Measurements from ENCODE around the gene ANGPTL4.

The ANGPTL4 gene

DNA sequence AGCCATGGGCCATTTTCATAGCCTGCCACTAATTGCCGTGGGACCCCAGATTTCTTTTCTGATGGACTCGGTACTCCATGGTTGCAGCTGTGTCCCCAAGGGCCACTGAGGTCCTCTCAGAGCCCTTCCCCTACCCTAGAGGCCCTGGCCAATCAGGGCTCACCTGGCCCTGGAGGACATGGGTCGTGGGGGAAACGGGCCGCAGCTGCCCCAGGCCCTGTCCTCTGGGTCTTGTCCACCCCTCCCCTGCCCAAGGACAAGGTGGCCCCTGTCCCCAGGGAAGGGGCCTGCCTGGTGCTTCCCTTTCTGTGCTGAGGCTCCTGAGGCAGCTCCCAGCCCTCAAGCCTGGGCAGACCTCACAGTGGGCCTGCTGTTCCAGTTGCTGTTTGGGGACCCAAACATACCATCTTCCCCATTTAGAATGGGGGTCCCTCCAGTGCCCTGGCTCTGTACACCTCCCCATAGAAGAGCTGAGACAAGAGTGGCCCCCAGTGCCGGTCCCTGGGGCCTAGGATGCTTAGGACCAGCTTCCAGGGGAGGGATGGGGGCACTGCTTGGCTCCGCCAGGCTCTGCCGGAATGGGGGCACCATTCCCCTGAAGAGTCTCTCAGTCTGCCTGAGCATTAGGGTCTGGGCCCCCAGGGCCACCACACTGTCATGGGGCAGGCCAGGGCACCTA is 29.4 kb downstream of the ANGPTL4 start:
- no peaks in the 10 kb centered on the region for H3K27me3 ChIP-seq (ENCODE audit: control insufficient read depth, insufficient read depth, low read length)
- H3K4me1 ChIP-seq (ENCODE audit: control insufficient read depth, insufficient read depth, low read length), result peaks cover 3% of the 10 kb centered on the region; the same call in 1 of the 2 replicates
- H3K9me3 ChIP-seq (ENCODE audit: control insufficient read depth, insufficient read depth, low read length), result no peaks in the 10 kb centered on the region
- H3K27ac ChIP-seq (ENCODE audit: low read depth, low read length), result no peak overlapping the region
- no peak overlapping the region for H3K9ac ChIP-seq (ENCODE audit: low read depth, low read length)
- H3K36me3 ChIP-seq (ENCODE audit: control insufficient read depth, insufficient read depth, low read length), result no peaks in the 10 kb centered on the region
- H3K4me3 ChIP-seq (ENCODE audit: low read depth, low read length), result no peak overlapping the region

DNA sequence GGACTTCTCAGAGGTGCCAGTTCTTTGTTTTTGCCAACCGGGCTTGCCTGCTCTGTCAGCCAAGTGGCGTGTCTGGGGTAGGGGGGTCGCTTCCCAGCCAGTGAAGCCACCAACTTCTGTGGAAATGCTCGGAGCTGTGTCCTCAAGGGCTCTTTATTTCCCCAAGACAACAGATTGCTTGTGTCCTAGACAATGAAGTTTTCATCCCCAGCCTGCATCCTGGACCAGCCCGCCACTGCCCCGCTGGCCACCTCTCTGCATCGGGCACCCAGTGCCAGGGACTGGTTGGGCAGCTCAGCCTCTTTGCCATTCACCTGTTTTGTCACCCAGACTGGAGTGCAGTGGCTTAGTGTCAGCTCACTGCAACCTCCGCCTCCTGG is 29.9 kb downstream of the ANGPTL4 start:
- Histone ChIP-seq H3K9ac (ENCODE audit: low read depth, low read length) (no peak overlapping the region), H3K4me1 (ENCODE audit: control insufficient read depth, insufficient read depth, low read length) (peaks cover 3% of the 10 kb centered on the region; the same call in 1 of the 2 replicates), H3K27ac (ENCODE audit: low read depth, low read length) (no peak overlapping the region), H3K9me3 (ENCODE audit: control insufficient read depth, insufficient read depth, low read length) (no peaks in the 10 kb centered on the region), H3K27me3 (ENCODE audit: control insufficient read depth, insufficient read depth, low read length) (no peaks in the 10 kb centered on the region), H3K4me3 (ENCODE audit: low read depth, low read length) (no peak overlapping the region), H3K36me3 (ENCODE audit: control insufficient read depth, insufficient read depth, low read length) (no peaks in the 10 kb centered on the region)

DNA sequence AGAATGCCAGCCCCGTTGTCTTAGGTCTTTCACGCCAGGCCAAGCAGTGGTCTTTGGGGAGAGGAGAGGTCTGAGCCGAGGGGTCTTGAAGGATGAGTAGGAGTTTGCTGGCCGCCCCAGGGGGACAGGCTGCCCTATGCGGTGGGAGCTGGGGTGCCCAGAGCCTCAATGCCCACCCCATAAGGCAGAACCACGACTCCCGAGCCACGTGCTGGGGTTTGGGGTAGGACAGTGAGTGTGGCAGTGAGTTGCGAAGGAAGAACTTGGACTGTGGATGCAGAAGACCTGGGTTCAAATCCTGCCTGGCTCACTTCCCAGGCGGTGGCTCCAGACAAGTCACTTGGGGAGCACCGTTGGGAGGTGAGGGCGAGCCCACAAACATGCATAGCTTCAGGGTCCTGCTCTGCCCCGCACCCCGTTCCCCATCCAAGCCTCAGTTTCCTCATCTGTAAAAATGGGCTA is 31.7 kb downstream of the ANGPTL4 start:
- Histone ChIP-seq H3K4me3 (ENCODE audit: low read depth, low read length) (no peak overlapping the region), H3K27ac (ENCODE audit: low read depth, low read length) (no peak overlapping the region)

DNA sequence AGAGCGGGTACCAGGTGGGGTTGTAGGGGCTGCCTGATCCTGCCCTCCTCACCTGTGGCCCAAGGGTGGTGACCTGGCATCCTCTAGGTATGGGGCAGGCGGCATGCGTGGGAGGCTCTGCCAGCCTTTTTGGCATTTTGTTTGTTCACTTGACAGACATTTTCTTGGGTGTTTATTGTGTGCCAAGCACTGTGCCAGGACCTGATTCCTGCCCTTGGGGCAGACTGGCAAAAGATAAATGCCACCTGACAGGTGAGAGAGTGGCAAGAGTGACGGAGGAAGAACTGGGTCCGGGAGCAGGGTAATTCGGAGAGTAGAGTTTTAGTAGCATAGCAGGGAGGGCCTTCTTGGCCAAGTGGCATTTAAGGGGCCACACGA is 32.2 kb downstream of the ANGPTL4 start:
- Histone ChIP-seq H3K27ac (ENCODE audit: low read depth, low read length) (no peak overlapping the region), H3K27me3 (ENCODE audit: control insufficient read depth, insufficient read depth, low read length) (no peaks in the 10 kb centered on the region), H3K9ac (ENCODE audit: low read depth, low read length) (no peak overlapping the region), H3K36me3 (ENCODE audit: control insufficient read depth, insufficient read depth, low read length) (0 out of 2 replicates have a peak, but pooled peaks cover 5% of the 10 kb centered on the region), H3K4me1 (ENCODE audit: control insufficient read depth, insufficient read depth, low read length) (peaks cover 3% of the 10 kb centered on the region; the same call in 1 of the 2 replicates), H3K9me3 (ENCODE audit: control insufficient read depth, insufficient read depth, low read length) (no peaks in the 10 kb centered on the region), H3K4me3 (ENCODE audit: low read depth, low read length) (no peak overlapping the region)

More for the DNA sequence above, 31.7 kb downstream of the ANGPTL4 start:
- Histone ChIP-seq H3K36me3 (ENCODE audit: control insufficient read depth, insufficient read depth, low read length) (0 out of 2 replicates have a peak, but pooled peaks cover 5% of the 10 kb centered on the region), H3K4me1 (ENCODE audit: control insufficient read depth, insufficient read depth, low read length) (peaks cover 3% of the 10 kb centered on the region; the same call in 1 of the 2 replicates), H3K27me3 (ENCODE audit: control insufficient read depth, insufficient read depth, low read length) (no peaks in the 10 kb centered on the region), H3K9me3 (ENCODE audit: control insufficient read depth, insufficient read depth, low read length) (no peaks in the 10 kb centered on the region), H3K9ac (ENCODE audit: low read depth, low read length) (no peak overlapping the region)

DNA sequence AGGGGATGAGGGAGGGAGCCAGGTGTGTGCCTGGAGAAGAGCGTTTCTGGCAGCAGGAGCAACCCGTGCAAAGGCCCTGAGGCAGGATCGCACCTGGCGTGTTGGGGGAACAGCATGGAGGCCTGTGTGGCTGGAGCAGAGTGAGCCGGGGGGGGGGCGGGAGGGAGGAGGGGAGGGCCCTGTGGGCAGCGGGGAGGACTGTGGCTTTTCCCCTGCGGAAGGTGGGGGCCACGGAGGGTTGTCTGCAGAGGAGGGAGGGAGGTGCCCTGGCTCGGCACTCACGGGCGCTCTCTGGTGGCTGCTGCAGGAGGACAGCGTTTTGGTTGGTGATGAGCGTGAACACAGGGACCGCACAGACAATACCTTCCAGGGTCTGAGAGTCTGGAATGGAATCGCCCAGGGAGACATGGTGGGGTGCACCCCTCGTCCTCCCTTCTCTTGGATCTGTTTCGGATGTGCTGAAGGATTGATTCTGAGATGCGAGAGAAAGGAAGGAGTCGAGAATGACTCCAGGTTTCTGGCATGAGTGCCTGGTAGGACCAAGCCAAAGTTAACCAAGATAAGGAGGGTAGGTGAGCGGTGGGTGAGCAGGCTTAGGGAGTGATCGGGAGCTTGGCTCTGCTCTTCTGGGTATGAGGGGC is 32.7 kb downstream of the ANGPTL4 start:
- peaks cover 3% of the 10 kb centered on the region; the same call in 1 of the 2 replicates for H3K4me1 ChIP-seq (ENCODE audit: control insufficient read depth, insufficient read depth, low read length)
- H3K9me3 ChIP-seq (ENCODE audit: control insufficient read depth, insufficient read depth, low read length), result no peaks in the 10 kb centered on the region
- no peak overlapping the region for H3K27ac ChIP-seq (ENCODE audit: low read depth, low read length)
- no peak overlapping the region for H3K4me3 ChIP-seq (ENCODE audit: low read depth, low read length)
- no peak overlapping the region for H3K9ac ChIP-seq (ENCODE audit: low read depth, low read length)
- 0 out of 2 replicates have a peak, but pooled peaks cover 5% of the 10 kb centered on the region for H3K36me3 ChIP-seq (ENCODE audit: control insufficient read depth, insufficient read depth, low read length)
- H3K27me3 ChIP-seq (ENCODE audit: control insufficient read depth, insufficient read depth, low read length), result no peaks in the 10 kb centered on the region

DNA sequence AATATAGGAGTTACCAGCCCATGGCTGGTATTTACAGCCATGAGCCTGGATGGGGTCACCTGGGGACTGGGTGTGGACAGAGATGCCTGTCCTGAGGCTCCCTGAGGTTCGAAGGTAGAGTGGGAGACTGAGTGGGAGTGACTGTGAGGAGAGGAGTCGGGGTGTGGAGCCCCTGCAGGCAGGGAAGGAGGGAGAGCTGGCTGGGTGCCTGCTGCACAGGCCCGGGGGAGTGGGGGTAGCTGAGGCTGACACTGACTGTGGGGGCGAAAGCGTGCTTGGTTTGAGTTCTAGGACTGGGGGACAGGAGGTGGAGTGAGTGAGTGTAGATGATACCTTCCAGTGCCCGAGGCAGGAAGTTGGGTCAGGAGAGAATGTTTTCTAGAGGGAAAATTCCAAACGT is 33.3 kb downstream of the ANGPTL4 start:
- no peak overlapping the region for H3K4me3 ChIP-seq (ENCODE audit: low read depth, low read length)
- no peak overlapping the region for H3K9ac ChIP-seq (ENCODE audit: low read depth, low read length)
- H3K36me3 ChIP-seq (ENCODE audit: control insufficient read depth, insufficient read depth, low read length), result peaks cover 11% of the 10 kb centered on the region
- no peaks in the 10 kb centered on the region for H3K27me3 ChIP-seq (ENCODE audit: control insufficient read depth, insufficient read depth, low read length)
- peaks cover 3% of the 10 kb centered on the region; the same call in 1 of the 2 replicates for H3K4me1 ChIP-seq (ENCODE audit: control insufficient read depth, insufficient read depth, low read length)
- H3K27ac ChIP-seq (ENCODE audit: low read depth, low read length), result no peak overlapping the region
- no peaks in the 10 kb centered on the region for H3K9me3 ChIP-seq (ENCODE audit: control insufficient read depth, insufficient read depth, low read length)

DNA sequence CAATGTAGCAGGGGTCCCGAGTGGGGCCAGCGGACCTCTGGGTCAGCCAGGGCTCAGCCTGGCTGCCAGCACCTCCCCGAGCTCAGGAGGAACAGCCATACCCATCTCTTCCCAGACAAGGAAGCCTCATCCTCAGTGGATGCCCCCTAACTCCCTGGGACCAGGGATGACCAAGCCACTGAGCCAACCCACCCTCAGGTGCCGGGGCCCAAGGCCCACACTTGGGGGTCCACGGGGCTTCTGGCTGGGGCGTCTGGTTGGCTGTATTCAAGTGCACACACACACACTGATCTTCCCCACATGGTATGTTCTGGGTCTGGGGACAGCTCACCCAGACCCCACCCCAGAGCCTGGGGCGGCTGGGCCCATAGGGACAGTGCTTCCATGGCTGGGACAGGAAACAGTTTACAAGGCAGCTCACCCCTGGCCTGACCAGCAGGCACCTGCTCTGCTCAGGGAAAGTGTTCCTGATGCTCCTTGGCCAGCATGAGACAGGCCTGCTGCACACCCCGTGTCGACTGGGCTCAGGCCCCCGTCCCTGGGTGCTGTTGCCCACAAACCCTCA is 33.9 kb downstream of the ANGPTL4 start:
- Histone ChIP-seq H3K36me3 (ENCODE audit: control insufficient read depth, insufficient read depth, low read length) (peaks cover 15% of the 10 kb centered on the region), H3K4me3 (ENCODE audit: low read depth, low read length) (no peak overlapping the region), H3K27ac (ENCODE audit: low read depth, low read length) (no peak overlapping the region), H3K9ac (ENCODE audit: low read depth, low read length) (no peak overlapping the region), H3K9me3 (ENCODE audit: control insufficient read depth, insufficient read depth, low read length) (no peaks in the 10 kb centered on the region), H3K4me1 (ENCODE audit: control insufficient read depth, insufficient read depth, low read length) (peaks cover 3% of the 10 kb centered on the region; the same call in 1 of the 2 replicates), H3K27me3 (ENCODE audit: control insufficient read depth, insufficient read depth, low read length) (no peaks in the 10 kb centered on the region)

DNA sequence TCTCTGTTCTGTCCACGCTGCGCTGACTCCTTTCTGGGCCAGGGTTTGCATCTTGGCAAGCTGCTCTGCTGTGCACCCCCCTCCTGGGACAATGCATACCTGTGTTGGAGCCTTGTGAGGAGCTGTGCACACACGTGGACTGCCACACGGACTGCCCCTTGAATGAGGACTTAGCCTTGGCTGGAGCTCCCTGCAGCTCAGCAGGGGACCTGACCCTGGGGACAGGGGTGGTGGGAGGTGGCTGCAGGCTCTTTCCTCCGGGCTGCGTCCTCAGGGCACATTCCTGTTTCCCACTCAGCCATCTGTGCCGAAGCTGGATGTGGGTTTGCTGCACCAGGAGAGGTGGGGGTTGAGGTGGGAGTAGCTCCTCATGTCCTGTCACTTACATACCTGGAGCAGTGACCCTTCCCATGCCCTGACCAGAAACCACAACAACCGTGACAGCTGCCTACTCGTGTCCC is 34.4 kb downstream of the ANGPTL4 start:
- Histone ChIP-seq H3K36me3 (ENCODE audit: control insufficient read depth, insufficient read depth, low read length) (peaks cover 20% of the 10 kb centered on the region), H3K4me1 (ENCODE audit: control insufficient read depth, insufficient read depth, low read length) (peaks cover 3% of the 10 kb centered on the region; the same call in 1 of the 2 replicates), H3K27me3 (ENCODE audit: control insufficient read depth, insufficient read depth, low read length) (no peaks in the 10 kb centered on the region), H3K9ac (ENCODE audit: low read depth, low read length) (no peak overlapping the region), H3K4me3 (ENCODE audit: low read depth, low read length) (no peak overlapping the region), H3K27ac (ENCODE audit: low read depth, low read length) (no peak overlapping the region), H3K9me3 (ENCODE audit: control insufficient read depth, insufficient read depth, low read length) (no peaks in the 10 kb centered on the region)

DNA sequence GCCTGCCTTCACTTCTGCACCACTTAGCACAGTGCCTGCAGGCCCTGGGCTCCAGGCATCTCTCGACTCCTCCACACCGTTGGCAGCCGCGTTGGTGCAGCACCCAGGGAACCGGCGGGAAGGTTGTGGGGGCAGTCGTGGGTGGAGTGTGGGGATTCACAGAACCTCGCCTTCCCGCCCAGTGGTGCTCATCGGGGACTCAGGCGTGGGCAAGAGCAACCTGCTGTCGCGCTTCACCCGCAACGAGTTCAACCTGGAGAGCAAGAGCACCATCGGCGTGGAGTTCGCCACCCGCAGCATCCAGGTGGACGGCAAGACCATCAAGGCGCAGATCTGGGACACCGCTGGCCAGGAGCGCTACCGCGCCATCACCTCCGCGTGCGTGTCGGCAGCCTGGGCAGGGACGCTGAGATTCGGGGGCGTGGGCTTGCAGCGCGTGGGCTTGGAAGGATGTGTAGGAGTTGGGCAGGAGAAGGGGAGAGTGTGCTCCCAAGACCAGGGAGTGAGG is 35.8 kb downstream of the ANGPTL4 start:
- Histone ChIP-seq H3K9ac (ENCODE audit: low read depth, low read length) (no peak overlapping the region), H3K4me3 (ENCODE audit: low read depth, low read length) (no peak overlapping the region), H3K9me3 (ENCODE audit: control insufficient read depth, insufficient read depth, low read length) (no peaks in the 10 kb centered on the region), H3K36me3 (ENCODE audit: control insufficient read depth, insufficient read depth, low read length) (peaks cover 32% of the 10 kb centered on the region), H3K27me3 (ENCODE audit: control insufficient read depth, insufficient read depth, low read length) (no peaks in the 10 kb centered on the region), H3K4me1 (ENCODE audit: control insufficient read depth, insufficient read depth, low read length) (peaks cover 3% of the 10 kb centered on the region; the same call in 1 of the 2 replicates), H3K27ac (ENCODE audit: low read depth, low read length) (no peak overlapping the region)

DNA sequence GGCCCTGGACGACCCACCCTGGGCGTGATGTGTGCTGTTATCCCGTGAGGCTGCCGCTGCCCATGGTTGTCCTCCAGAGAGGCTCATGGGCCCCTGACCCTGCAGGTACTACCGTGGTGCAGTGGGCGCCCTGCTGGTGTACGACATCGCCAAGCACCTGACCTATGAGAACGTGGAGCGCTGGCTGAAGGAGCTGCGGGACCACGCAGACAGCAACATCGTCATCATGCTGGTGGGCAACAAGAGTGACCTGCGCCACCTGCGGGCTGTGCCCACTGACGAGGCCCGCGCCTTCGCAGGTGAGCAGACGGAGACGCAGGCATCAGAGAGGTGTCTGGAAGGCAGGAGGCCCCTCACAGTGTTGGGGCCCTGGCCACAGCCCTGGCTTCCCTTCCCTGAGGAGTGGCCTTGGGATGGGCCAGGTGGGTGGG is 38.0 kb downstream of the ANGPTL4 start:
- no peak overlapping the region for H3K27ac ChIP-seq (ENCODE audit: low read depth, low read length)
- H3K36me3 ChIP-seq (ENCODE audit: control insufficient read depth, insufficient read depth, low read length), result peaks cover 39% of the 10 kb centered on the region
- H3K4me3 ChIP-seq (ENCODE audit: low read depth, low read length), result no peak overlapping the region
- H3K9ac ChIP-seq (ENCODE audit: low read depth, low read length), result no peak overlapping the region
- H3K9me3 ChIP-seq (ENCODE audit: control insufficient read depth, insufficient read depth, low read length), result no peaks in the 10 kb centered on the region
- peaks cover under 1% of the 10 kb centered on the region; the same call in 1 of the 2 replicates for H3K4me1 ChIP-seq (ENCODE audit: control insufficient read depth, insufficient read depth, low read length)
- H3K27me3 ChIP-seq (ENCODE audit: control insufficient read depth, insufficient read depth, low read length), result no peaks in the 10 kb centered on the region

Data from HUES48 (cell line).